Neural crest cell (in vitro differentiated cells): Measurements from ENCODE around the gene FAM13A. TPM values are rescaled to one million over a fixed set of nuclear protein-coding genes. Genes with fewer than 3 reads are reported as not detected.

Source experiments
- DNase-seq: peaks from one replicate; pipeline ENCODE4 v3.0.0; 2021; ENCODE audit warnings: low read depth, mixed read lengths, low spot score
- H3K27ac Mint-ChIP-seq: one replicate; pipeline ENCODE4 v1.8.0; 2021; ENCODE audit warnings: mild to moderate bottlenecking, mixed read lengths; ENCODE audit not compliant: unreplicated experiment
- H3K27me3 Mint-ChIP-seq: 2 replicates; pipeline ENCODE4 v1.8.0; 2021; ENCODE audit warnings: low read depth, mild to moderate bottlenecking, mixed read lengths
- H3K36me3 Mint-ChIP-seq: 2 replicates; pipeline ENCODE4 v1.8.0; 2021; ENCODE audit warnings: low read depth, mild to moderate bottlenecking, mixed read lengths
- H3K4me1 Mint-ChIP-seq: 2 replicates; pipeline ENCODE4 v1.8.0; 2021; ENCODE audit warnings: mixed read lengths
- H3K4me3 Mint-ChIP-seq: one replicate; pipeline ENCODE4 v1.8.0; 2021; ENCODE audit warnings: mild to moderate bottlenecking, mixed read lengths
- H3K9me3 Mint-ChIP-seq: 2 replicates; pipeline ENCODE4 v1.8.0; 2021; ENCODE audit warnings: mixed read lengths
- total RNA-seq: library from RNA; stranded (reverse); gene quantifications from 2 replicates; pipeline ENCODE4 v1.2.1, GENCODE V29; 2021
- TF ChIP-seq, protein P1 (sequence below): fragments of 200-600 bp; sonication (generic); conservative IDR thresholded peaks from 2 replicates; pipeline ENCODE4 v1.5.0; 2021; ENCODE audit warnings: antibody characterized with exemption, mild to moderate bottlenecking

FAM13A gene
- total RNA-seq, 1 donor from 2014 or later: 18.1 TPM

DNA sequence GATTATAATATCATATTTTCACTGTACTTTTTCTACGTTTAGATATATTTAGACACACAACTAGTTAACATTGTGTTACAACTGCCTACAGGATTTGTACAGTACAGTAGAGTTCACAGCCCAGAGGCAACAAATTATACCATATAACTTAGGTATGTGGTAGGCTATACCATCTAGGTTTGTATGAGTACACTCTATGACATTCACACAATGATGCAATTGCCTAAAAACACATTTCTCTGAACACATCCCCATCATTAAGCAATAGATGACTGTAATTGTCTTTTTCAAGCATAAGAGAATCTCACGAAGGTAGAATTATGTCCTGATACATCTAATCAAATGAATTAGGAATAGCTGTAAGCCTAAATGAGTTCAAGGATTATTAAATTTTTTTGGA lies 42.0 kb upstream of the FAM13A start:
- TF ChIP-seq, protein P1, sequence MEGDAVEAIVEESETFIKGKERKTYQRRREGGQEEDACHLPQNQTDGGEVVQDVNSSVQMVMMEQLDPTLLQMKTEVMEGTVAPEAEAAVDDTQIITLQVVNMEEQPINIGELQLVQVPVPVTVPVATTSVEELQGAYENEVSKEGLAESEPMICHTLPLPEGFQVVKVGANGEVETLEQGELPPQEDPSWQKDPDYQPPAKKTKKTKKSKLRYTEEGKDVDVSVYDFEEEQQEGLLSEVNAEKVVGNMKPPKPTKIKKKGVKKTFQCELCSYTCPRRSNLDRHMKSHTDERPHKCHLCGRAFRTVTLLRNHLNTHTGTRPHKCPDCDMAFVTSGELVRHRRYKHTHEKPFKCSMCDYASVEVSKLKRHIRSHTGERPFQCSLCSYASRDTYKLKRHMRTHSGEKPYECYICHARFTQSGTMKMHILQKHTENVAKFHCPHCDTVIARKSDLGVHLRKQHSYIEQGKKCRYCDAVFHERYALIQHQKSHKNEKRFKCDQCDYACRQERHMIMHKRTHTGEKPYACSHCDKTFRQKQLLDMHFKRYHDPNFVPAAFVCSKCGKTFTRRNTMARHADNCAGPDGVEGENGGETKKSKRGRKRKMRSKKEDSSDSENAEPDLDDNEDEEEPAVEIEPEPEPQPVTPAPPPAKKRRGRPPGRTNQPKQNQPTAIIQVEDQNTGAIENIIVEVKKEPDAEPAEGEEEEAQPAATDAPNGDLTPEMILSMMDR: no peak
- H3K27ac Mint-ChIP-seq: no peak overlapping the region
- H3K36me3 Mint-ChIP-seq: no peaks in the 10 kb centered on the region
- H3K4me3 Mint-ChIP-seq: no peak overlapping the region
- no peak for DNase-seq
- H3K4me1 Mint-ChIP-seq: no peaks in the 10 kb centered on the region
- H3K27me3 Mint-ChIP-seq: peaks cover 9% of the 10 kb centered on the region
- H3K9me3 Mint-ChIP-seq: no peaks in the 10 kb centered on the region

DNA sequence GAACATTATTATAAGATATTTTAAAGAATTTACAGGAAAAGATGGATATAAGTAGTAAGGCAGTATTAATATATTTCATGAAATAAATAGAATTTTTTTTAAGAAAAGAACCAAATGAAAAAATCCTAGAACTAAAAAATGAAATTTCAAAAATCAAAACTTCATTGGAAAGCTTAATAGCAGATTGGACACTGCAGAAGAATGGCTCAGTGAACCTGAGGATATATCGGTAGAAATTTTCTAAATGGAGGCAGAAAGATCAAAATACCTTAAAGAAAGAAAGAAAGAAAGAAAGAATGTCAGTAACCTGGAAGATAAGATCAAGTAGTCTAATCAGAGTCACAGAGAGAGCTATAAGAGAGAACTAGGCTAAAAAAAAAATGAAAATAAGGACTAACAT lies 21.3 kb upstream of the FAM13A start:
- H3K27me3 Mint-ChIP-seq: no peaks in the 10 kb centered on the region
- DNase-seq: no peak
- peaks cover 2% of the 10 kb centered on the region for H3K36me3 Mint-ChIP-seq
- no peak overlapping the region for H3K4me3 Mint-ChIP-seq
- TF ChIP-seq, protein P1: no peak
- H3K27ac Mint-ChIP-seq: no peak overlapping the region
- H3K4me1 Mint-ChIP-seq: no peaks in the 10 kb centered on the region
- H3K9me3 Mint-ChIP-seq: peaks cover 17% of the 10 kb centered on the region

DNA sequence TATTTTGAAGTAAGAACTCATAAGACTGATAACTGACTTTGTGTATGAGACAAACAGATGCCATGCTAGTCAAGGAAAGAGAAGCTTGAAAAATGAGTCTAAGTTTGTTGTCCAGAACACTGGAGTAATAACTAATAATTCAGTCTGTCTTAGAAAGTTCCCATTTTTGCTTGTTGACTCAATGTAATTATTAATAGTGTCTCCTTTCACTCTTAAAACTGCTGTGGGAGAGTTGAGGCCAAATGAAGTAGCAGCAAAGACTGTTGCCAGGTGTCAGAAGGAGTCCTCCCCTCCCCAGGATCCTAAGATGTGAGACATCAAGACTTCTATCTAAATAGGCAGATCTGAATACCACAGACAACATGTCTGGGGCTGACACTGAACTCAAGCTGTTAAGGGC lies 20.8 kb upstream of the FAM13A start:
- Mint-ChIP-seq H3K36me3 (peaks cover 2% of the 10 kb centered on the region), H3K27ac (no peak overlapping the region), H3K27me3 (no peaks in the 10 kb centered on the region), H3K4me1 (no peaks in the 10 kb centered on the region), H3K4me3 (no peak overlapping the region), H3K9me3 (peaks cover 17% of the 10 kb centered on the region)
- TF ChIP-seq, protein P1: no peak
- DNase-seq: no peak

DNA sequence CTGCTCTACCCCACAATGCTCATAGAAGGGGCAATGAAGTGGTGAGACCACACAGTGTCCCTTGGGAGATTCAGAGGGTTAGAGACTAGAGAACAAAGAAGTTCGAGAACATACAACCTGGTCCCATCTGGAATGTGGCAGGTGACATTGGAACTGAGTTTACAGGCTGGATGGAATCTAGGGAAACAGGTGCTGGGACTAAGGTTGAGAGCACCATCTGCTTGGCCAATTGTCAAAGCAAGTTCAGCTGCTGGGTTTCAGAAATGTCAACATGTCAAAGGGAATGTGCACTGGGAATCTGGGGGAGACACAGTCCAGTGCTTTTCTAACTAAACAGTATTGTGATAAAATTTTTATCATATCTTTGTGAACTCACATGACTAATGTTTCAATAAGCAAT lies 15.9 kb upstream of the FAM13A start:
- Mint-ChIP-seq H3K36me3 (peaks cover 2% of the 10 kb centered on the region), H3K27me3 (no peaks in the 10 kb centered on the region), H3K9me3 (peaks cover 12% of the 10 kb centered on the region), H3K4me1 (no peaks in the 10 kb centered on the region), H3K4me3 (no peak overlapping the region), H3K27ac (no peak overlapping the region)
- no peak for DNase-seq
- TF ChIP-seq, protein P1: no peak

DNA sequence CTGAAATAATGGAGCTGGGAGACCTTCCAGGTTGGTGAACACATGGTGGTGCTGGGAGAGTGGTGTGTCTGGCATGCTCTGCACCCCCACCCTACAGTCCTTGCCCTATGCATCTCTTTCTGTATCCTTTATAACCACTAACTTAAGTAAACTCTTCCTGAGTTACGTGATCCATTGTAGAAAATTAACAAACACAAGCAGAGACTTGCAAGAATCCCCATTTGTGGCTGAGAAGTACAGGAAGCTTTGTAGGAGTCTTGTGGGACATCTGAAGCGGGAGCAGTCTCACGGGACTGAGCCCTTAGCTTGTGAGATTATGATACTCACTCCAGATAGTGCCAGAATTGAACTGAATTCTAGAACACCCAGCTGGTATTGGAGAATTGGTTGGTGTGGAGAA lies 14.3 kb upstream of the FAM13A start:
- Mint-ChIP-seq H3K36me3 (no peaks in the 10 kb centered on the region), H3K9me3 (no peaks in the 10 kb centered on the region), H3K27ac (no peak overlapping the region), H3K27me3 (no peaks in the 10 kb centered on the region), H3K4me1 (peaks cover 5% of the 10 kb centered on the region), H3K4me3 (no peak overlapping the region)
- TF ChIP-seq, protein P1: no peak
- no peak for DNase-seq

DNA sequence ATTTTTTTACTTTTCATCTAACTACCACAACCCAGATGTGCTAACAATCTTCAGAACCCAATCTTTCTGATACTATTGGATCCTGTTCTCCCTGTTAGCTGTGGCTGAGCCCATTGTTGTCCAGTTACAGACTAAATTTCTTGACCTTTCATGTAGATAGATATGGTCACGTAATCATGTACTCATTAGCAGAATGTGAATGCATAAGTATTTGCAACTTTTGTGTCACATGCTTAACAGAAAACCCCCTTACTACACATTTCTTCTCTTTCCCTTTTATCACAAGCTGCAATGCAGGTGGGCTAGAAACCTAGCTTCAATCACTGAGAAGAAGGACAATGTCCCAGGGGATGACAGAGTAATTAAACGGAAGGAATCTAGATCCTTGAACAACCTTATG lies 13.1 kb upstream of the FAM13A start:
- peaks cover 5% of the 10 kb centered on the region for H3K4me1 Mint-ChIP-seq
- no peaks in the 10 kb centered on the region for H3K27me3 Mint-ChIP-seq
- no peak overlapping the region for H3K4me3 Mint-ChIP-seq
- no peaks in the 10 kb centered on the region for H3K9me3 Mint-ChIP-seq
- no peak overlapping the region for H3K27ac Mint-ChIP-seq
- H3K36me3 Mint-ChIP-seq: no peaks in the 10 kb centered on the region
- TF ChIP-seq, protein P1: no peak
- DNase-seq: no peak
